H1 (cell line): ENCODE measurements around the gene AMN. TPM values are rescaled to one million over a fixed set of nuclear protein-coding genes. Genes with fewer than 3 reads are reported as not detected.

ENCODE experiments used
- CTCF ChIA-PET: fragments of 300-600 bp; sonication (Branson Sonifier 250); formaldehyde crosslinking; loops from one replicate; lab custom pipeline; 2021; ENCODE audit not compliant: partially characterized antibody; lab: Charles Lee
- POLR2A ChIA-PET: fragments of 300-600 bp; sonication (Branson Sonifier 250); formaldehyde crosslinking; loops from one replicate; lab custom pipeline; 2021; ENCODE audit warnings: inconsistent platforms; ENCODE audit not compliant: partially characterized antibody; lab: Charles Lee
- DNase-seq, 2 experiments: peaks; one replicate each; pipeline versions ENCODE4 v3.0.0 to v3.0.0-alpha.2; 2010 to 2022; ENCODE audit warnings: low spot score in 2 of 2, low read depth in 1 of 2, mixed read lengths in 1 of 2
- FAIRE-seq: peaks from 2 replicates; lab custom pipeline; 2011; peaks lifted over from hg19 to GRCh38; lab: Jason Lieb, UNC
- H2AFZ ChIP-seq: 2 replicates; pipeline ENCODE4 v1.8.1; 2012; ENCODE audit warnings: low read length, inconsistent platforms
- H2AK5ac ChIP-seq: 2 replicates; pipeline ENCODE4 v1.6.1; 2013; ENCODE audit warnings: low read depth, low read length
- H2BK120ac ChIP-seq: replicated peaks from 2 replicates; pipeline ENCODE3; 2013; ENCODE audit warnings: low read depth, low read length, inconsistent platforms
- H2BK12ac ChIP-seq: 2 replicates; pipeline ENCODE4 v1.6.1; 2013; ENCODE audit warnings: low read depth, low read length
- H2BK15ac ChIP-seq: 2 replicates; pipeline ENCODE4 v1.6.1; 2013; ENCODE audit warnings: low read length
- H2BK20ac ChIP-seq: 2 replicates; pipeline ENCODE4 v1.6.1; 2013; ENCODE audit warnings: low read length
- H2BK5ac ChIP-seq: 2 replicates; pipeline ENCODE4 v1.6.1; 2013; ENCODE audit warnings: low read depth, low read length
- H3K14ac ChIP-seq: 2 replicates; pipeline ENCODE4 v1.6.1; 2013; ENCODE audit warnings: inconsistent platforms; ENCODE audit not compliant: insufficient read length
- H3K18ac ChIP-seq: 2 replicates; pipeline ENCODE4 v1.6.1; 2013; ENCODE audit warnings: low read length; ENCODE audit errors: extremely low read depth
- H3K23ac ChIP-seq: 2 replicates; pipeline ENCODE4 v1.6.1; 2013; ENCODE audit warnings: inconsistent platforms; ENCODE audit not compliant: insufficient read length
- H3K23me2 ChIP-seq: 2 replicates; pipeline ENCODE4 v1.6.1; 2013; ENCODE audit warnings: low read depth, low read length
- H3K27ac ChIP-seq: 2 replicates; pipeline ENCODE4 v1.6.1; 2011; ENCODE audit warnings: low read depth, low read length, inconsistent platforms
- H3K27me3 ChIP-seq, 4 experiments: replicated peaks in 1 of 4; 1 replicate in 1 of 4; 2 replicates in 3 of 4; pipeline versions ENCODE4 v1.6.1 to v1.8.1; 2011 to 2013; ENCODE audit warnings: low read length in 3 of 4, mild to moderate bottlenecking in 3 of 4, inconsistent platforms in 2 of 4, mixed read lengths in 2 of 4, moderate library complexity in 1 of 4; ENCODE audit not compliant: control insufficient read depth in 3 of 4, insufficient read depth in 3 of 4; ENCODE audit errors: extremely low read depth in 1 of 4
- H3K36me3 ChIP-seq, 4 experiments: 2 replicates each; pipeline versions ENCODE4 v1.6.1 to v1.8.1; 2011 to 2013; ENCODE audit warnings: mild to moderate bottlenecking in 4 of 4, low read length in 3 of 4, moderate library complexity in 2 of 4, control low read depth in 1 of 4, inconsistent platforms in 1 of 4; ENCODE audit not compliant: insufficient read depth in 4 of 4, control insufficient read depth in 2 of 4
- H3K4ac ChIP-seq: replicated peaks from 2 replicates; pipeline ENCODE3; 2013; ENCODE audit warnings: low read length, low read depth, mixed read lengths, inconsistent platforms; ENCODE audit not compliant: insufficient read length
- H3K4me1 ChIP-seq, 4 experiments: replicated peaks in 1 of 4; 1 replicate in 1 of 4; 2 replicates in 3 of 4; pipeline versions ENCODE4 v1.6.1 to v1.8.1; 2011 to 2013; ENCODE audit warnings: low read length in 3 of 4, inconsistent platforms in 2 of 4, mixed read lengths in 1 of 4; ENCODE audit not compliant: insufficient read depth in 4 of 4, control insufficient read depth in 3 of 4
- H3K4me2 ChIP-seq, 2 experiments: 2 replicates each; pipeline versions ENCODE4 v1.6.1 to v1.8.1; 2011 to 2013; ENCODE audit warnings: low read depth in 2 of 2, low read length in 2 of 2, control low read depth in 1 of 2, inconsistent platforms in 1 of 2, mild to moderate bottlenecking in 1 of 2; ENCODE audit not compliant: insufficient read depth in 1 of 2
- H3K4me3 ChIP-seq, 4 experiments: fragments of 200-600, 300-600 bp in 1 of 4; sonication (generic), shearing (Covaris generic), sonication (Bioruptor Twin) in 1 of 4; 2 replicates each; pipeline versions ENCODE4 v1.5.1 to v1.8.1; 2011 to 2016; ENCODE audit warnings: low read length in 4 of 4, low read depth in 3 of 4, control low read depth in 2 of 4, inconsistent platforms in 2 of 4, mild to moderate bottlenecking in 2 of 4, mixed read lengths in 1 of 4, moderate library complexity in 1 of 4; ENCODE audit not compliant: insufficient read depth in 2 of 4; ENCODE audit errors: extremely low read depth in 1 of 4
- H3K56ac ChIP-seq: replicated peaks from 2 replicates; pipeline ENCODE3; 2013; ENCODE audit warnings: low read depth, mild to moderate bottlenecking, mixed read lengths, low read length, inconsistent platforms; ENCODE audit not compliant: insufficient read length
- H3K79me1 ChIP-seq: 2 replicates; pipeline ENCODE4 v1.6.1; 2013; ENCODE audit warnings: low read depth, low read length, control low read depth
- H3K79me2 ChIP-seq, 2 experiments: 2 replicates each; pipeline versions ENCODE4 v1.6.1 to v1.8.1; 2012 to 2013; ENCODE audit warnings: low read length in 2 of 2, mild to moderate bottlenecking in 2 of 2, inconsistent platforms in 1 of 2; ENCODE audit not compliant: insufficient read depth in 2 of 2, control insufficient read depth in 1 of 2
- H3K9ac ChIP-seq, 4 experiments: replicated peaks in 1 of 4; 1 replicate in 1 of 4; 2 replicates in 3 of 4; pipeline versions ENCODE4 v1.6.1 to v1.8.1; 2011 to 2013; ENCODE audit warnings: low read depth in 3 of 4, low read length in 3 of 4, control low read depth in 2 of 4, mild to moderate bottlenecking in 2 of 4, moderate library complexity in 2 of 4, inconsistent platforms in 1 of 4; ENCODE audit errors: extremely low read depth in 1 of 4
- H3K9me3 ChIP-seq, 2 experiments: 2 replicates each; pipeline versions ENCODE4 v1.6.1 to v1.8.1; 2012 to 2013; ENCODE audit warnings: mild to moderate bottlenecking in 2 of 2, moderate library complexity in 2 of 2, control low read depth in 1 of 2, inconsistent platforms in 1 of 2, low read depth in 1 of 2, low read length in 1 of 2, mixed read lengths in 1 of 2; ENCODE audit not compliant: insufficient read depth in 2 of 2
- H4K20me1 ChIP-seq, 2 experiments: replicated peaks in 1 of 2; 2 replicates each; pipeline versions ENCODE3 to v1.8.1; 2011 to 2013; ENCODE audit warnings: inconsistent platforms in 2 of 2, low read length in 2 of 2, mild to moderate bottlenecking in 1 of 2; ENCODE audit not compliant: insufficient read depth in 2 of 2, control insufficient read depth in 1 of 2
- H4K5ac ChIP-seq: 2 replicates; pipeline ENCODE4 v1.6.1; 2013; ENCODE audit warnings: low read length, low read depth, mixed read lengths, inconsistent platforms; ENCODE audit not compliant: insufficient read length
- H4K8ac ChIP-seq: 2 replicates; pipeline ENCODE4 v1.8.0; 2013; ENCODE audit warnings: mild to moderate bottlenecking, moderate library complexity, low read length, inconsistent platforms; ENCODE audit not compliant: insufficient read depth; ENCODE audit errors: extremely low read depth
- H4K91ac ChIP-seq: replicated peaks from 2 replicates; pipeline ENCODE3; 2013; ENCODE audit warnings: low read length, mixed read lengths, inconsistent platforms; ENCODE audit not compliant: insufficient read length
- BACH1 ChIP-seq: IDR thresholded peaks from 2 replicates; pipeline ENCODE4 v1.6.1; 2012; ENCODE audit warnings: low read length, improper control_type of control experiment
- EZH2 ChIP-seq: fragments of 200-600 bp; sonication (generic); IDR thresholded peaks from 2 replicates; pipeline ENCODE4 v1.7.1; 2012; ENCODE audit warnings: low read depth, mild to moderate bottlenecking, moderate library complexity, low read length, inconsistent platforms; ENCODE audit not compliant: severe bottlenecking
- JUN ChIP-seq: IDR thresholded peaks from 2 replicates; pipeline ENCODE4 v1.6.1; 2011; ENCODE audit warnings: low read depth, mild to moderate bottlenecking, improper control_type of control experiment, low read length
- JUND ChIP-seq: IDR thresholded peaks from 2 replicates; pipeline ENCODE4 v1.6.1; 2011; ENCODE audit warnings: mild to moderate bottlenecking, improper control_type of control experiment, low read length
- NANOG ChIP-seq: IDR thresholded peaks from 2 replicates; pipeline ENCODE4 v1.6.1; 2011; ENCODE audit warnings: low read length, low read depth, mild to moderate bottlenecking, inconsistent platforms; ENCODE audit not compliant: insufficient read depth, poor library complexity, severe bottlenecking
- RXRA ChIP-seq: IDR thresholded peaks from 2 replicates; pipeline ENCODE4 v1.6.1; 2011; ENCODE audit warnings: low read depth, mild to moderate bottlenecking, low read length, moderate library complexity; ENCODE audit not compliant: insufficient read depth
- SP4 ChIP-seq: IDR thresholded peaks from 2 replicates; pipeline ENCODE4 v1.6.1; 2012; ENCODE audit warnings: low read length, inconsistent platforms
- SRF ChIP-seq: IDR thresholded peaks from 2 replicates; pipeline ENCODE4 v1.6.1; 2011; ENCODE audit warnings: mild to moderate bottlenecking, low read depth, low read length, moderate library complexity
- TAF1 ChIP-seq: IDR thresholded peaks from 2 replicates; pipeline ENCODE4 v1.6.1; 2011; ENCODE audit warnings: mild to moderate bottlenecking, low read depth, low read length
- TCF12 ChIP-seq: IDR thresholded peaks from 2 replicates; pipeline ENCODE4 v1.6.1; 2011; ENCODE audit warnings: low read depth, mild to moderate bottlenecking, low read length
- WGBS, 2 experiments: shearing (Covaris generic) in 1 of 2; methylation state at CpG; one replicate each; pipeline versions ENCODE4 v1.1.6 to v1.1.7; 2013 to 2015; ENCODE audit warnings: low lambda C conversion rate in 2 of 2, mixed read lengths in 2 of 2, inconsistent platforms in 1 of 2, low coverage in 1 of 2, missing lambda C conversion rate in 1 of 2; ENCODE audit not compliant: insufficient replicate concordance in 2 of 2, insufficient coverage in 1 of 2, insufficient read length in 1 of 2; ENCODE audit errors: extremely low coverage in 1 of 2, missing lambda C conversion rate in 1 of 2; 5-methylcytosine and 5-hydroxymethylcytosine counted together
- polyA plus RNA-seq, 7 experiments: library from polyadenylated mRNA; depleted of rRNA in 3 of 7; stranded (reverse) in 5 of 7; unstranded in 2 of 7; fragments of >200 nt in 5 of 7; fragments of 200-250 nt in 2 of 7; gene quantifications; 1 replicate in 5 of 7; 2 replicates in 1 of 7; 4 replicates in 1 of 7; pipeline versions ENCODE4 v1.2.1 to v1.2.3, GENCODE V29; 2011 to 2013; ENCODE audit warnings: missing spikeins in 2 of 7, mixed read lengths in 2 of 7
- total RNA-seq: library from RNA; stranded (reverse); fragmentation: NEBNext Ultra II Directional; extraction: Animal tissue kit (Norgen Biotek cat#: 25700); gene quantifications from 2 replicates; pipeline ENCODE4 v1.2.1, GENCODE V29; 2021
- TF ChIP-seq, protein P1 (sequence below): IDR thresholded peaks from 2 replicates; pipeline ENCODE4 v1.6.1; 2012; ENCODE audit warnings: low read length, inconsistent platforms

The AMN gene
- total and polyA plus RNA-seq, 2 of the 8 experiments (the other 6 are each of a cell fraction or from before 2014, with no cell fraction given), result 0.77 to 1.5 TPM

- H3K27me3 ChIP-seq, result no peaks in the 10 kb centered on the region
- POLR2A ChIA-PET, result interaction anchor here (1.7 kb wide), 1 partner anchor 263 kb away, joined by 3 read pairs; no protein-coding TSS in a partner anchor
- TF ChIP-seq NANOG (no peak), JUND (no peak), TCF12 (no peak), BACH1 (no peak), EZH2 (no peak), RXRA (no peak), JUN (no peak), TAF1 (no peak), SRF (no peak), SP4 (no peak)
- TF ChIP-seq, protein P1, sequence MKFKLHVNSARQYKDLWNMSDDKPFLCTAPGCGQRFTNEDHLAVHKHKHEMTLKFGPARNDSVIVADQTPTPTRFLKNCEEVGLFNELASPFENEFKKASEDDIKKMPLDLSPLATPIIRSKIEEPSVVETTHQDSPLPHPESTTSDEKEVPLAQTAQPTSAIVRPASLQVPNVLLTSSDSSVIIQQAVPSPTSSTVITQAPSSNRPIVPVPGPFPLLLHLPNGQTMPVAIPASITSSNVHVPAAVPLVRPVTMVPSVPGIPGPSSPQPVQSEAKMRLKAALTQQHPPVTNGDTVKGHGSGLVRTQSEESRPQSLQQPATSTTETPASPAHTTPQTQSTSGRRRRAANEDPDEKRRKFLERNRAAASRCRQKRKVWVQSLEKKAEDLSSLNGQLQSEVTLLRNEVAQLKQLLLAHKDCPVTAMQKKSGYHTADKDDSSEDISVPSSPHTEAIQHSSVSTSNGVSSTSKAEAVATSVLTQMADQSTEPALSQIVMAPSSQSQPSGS, result no peak
Observed at GRCh38 chr14:102955636-102956408, 33.4 kb downstream of the AMN start.

More at GRCh38 chr14:102955636-102956408, 33.4 kb downstream of the AMN start:
- H3K9ac ChIP-seq, result no peak overlapping the region
- H2BK5ac ChIP-seq, result no peak overlapping the region
- H3K36me3 ChIP-seq, result peaks cover 11 to 57% (median 49%) of the 10 kb centered on the region in 4 experiments; a peak in 7 of 8 replicates
- H3K23ac ChIP-seq, result no peak overlapping the region
- no peak overlapping the region for H4K8ac ChIP-seq
- no peak overlapping the region for H2AK5ac ChIP-seq
- H3K23me2 ChIP-seq, result no peaks in the 10 kb centered on the region
- no peak overlapping the region for H3K4ac ChIP-seq
- CTCF ChIA-PET, result interaction anchor here (0.6 to 1.9 kb wide), 2 partner anchors 9 to 23 kb away, joined by 3 to 4 read pairs; no protein-coding TSS in a partner anchor
- no peaks in the 10 kb centered on the region for H3K79me2 ChIP-seq
- no peak overlapping the region for H2BK20ac ChIP-seq
- 90% methylated on average over 8 of the region's 8 CpGs; no CpG with 5 or more reads in 1 of the 2 experiments for WGBS, 2 experiments
- DNase-seq, result no peak
- H3K4me3 ChIP-seq, result no peak overlapping the region
- H3K4me2 ChIP-seq, result no peak overlapping the region
- no peak overlapping the region for H3K56ac ChIP-seq
- H3K27ac ChIP-seq, result no peak overlapping the region
- H3K9me3 ChIP-seq, result no peaks in the 10 kb centered on the region
- no peaks in the 10 kb centered on the region for H3K4me1 ChIP-seq
- H4K5ac ChIP-seq, result no peak overlapping the region
- no peak overlapping the region for H3K14ac ChIP-seq
- no peak for FAIRE-seq
- H4K91ac ChIP-seq, result no peak overlapping the region
- peaks cover 5 to 6% of the 10 kb centered on the region in 2 experiments for H4K20me1 ChIP-seq
- no peaks in the 10 kb centered on the region for H3K79me1 ChIP-seq
- H2AFZ ChIP-seq, result no peak overlapping the region
- H2BK12ac ChIP-seq, result no peak overlapping the region
- H3K18ac ChIP-seq, result no peak overlapping the region
- H2BK120ac ChIP-seq, result no peak overlapping the region
- H2BK15ac ChIP-seq, result no peak overlapping the region
